GM06990 (cell line): ENCODE results near the gene NAV2.

Experiments used
- DNase-seq: peaks from one replicate; pipeline ENCODE4 v3.0.0-alpha.2; 2011; ENCODE audit not compliant: insufficient read length; ENCODE audit errors: extremely low read depth
- H3K27me3 ChIP-seq: replicated peaks from 2 replicates; pipeline ENCODE4 v1.6.0; 2011; ENCODE audit warnings: low read length; ENCODE audit not compliant: control insufficient read depth, insufficient read depth
- H3K36me3 ChIP-seq: 2 replicates; pipeline ENCODE4 v1.5.1; 2011; ENCODE audit warnings: low read length; ENCODE audit not compliant: control insufficient read depth, insufficient read depth
- H3K4me3 ChIP-seq: replicated peaks from 2 replicates; pipeline ENCODE4 v1.5.1; 2011; ENCODE audit warnings: low read depth, mild to moderate bottlenecking, control low read depth, low read length
- TF ChIP-seq, protein P1 (sequence below): IDR thresholded peaks from 2 replicates; pipeline ENCODE4 v1.5.1; 2011; ENCODE audit warnings: low read length, control low read depth, mild to moderate bottlenecking, inconsistent platforms; ENCODE audit not compliant: insufficient read depth, poor library complexity, severe bottlenecking

NAV2 gene

DNA sequence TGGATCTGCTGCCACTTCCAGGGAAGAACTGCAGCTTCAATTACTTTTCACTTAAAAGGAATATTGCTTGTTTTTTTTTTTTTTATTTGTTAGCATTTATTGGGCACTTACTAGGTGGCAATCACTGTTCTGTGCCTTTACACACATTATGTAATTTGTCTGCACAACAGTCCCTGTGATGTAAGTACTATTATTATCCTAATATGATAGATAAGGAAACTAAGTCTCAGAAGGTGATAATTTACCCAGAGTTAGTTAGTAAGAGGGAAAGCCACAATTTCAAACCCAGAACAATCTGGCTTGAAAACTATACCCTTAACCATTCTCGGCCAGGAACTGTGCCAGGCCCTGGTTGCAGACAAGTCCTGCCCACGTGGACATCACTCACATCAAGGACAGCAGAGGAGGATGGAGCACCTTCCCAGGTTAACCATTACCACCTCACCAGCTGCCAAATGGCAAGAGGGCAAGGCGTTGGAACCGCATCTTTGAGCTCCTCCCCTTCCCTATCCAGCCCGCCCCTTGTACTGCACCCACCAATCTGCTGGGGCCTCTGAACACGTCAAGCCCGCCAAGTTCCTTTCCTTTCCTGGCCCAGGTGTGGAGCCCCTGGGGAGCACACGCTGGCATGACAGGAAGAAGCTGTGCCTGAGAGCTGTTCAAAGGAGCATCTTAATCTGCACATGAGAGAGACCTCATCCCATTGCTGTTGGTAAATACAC, 78.4 kb downstream of the NAV2 start:
- no peaks in the 10 kb centered on the region for H3K36me3 ChIP-seq
- H3K27me3 ChIP-seq: no peaks in the 10 kb centered on the region

DNA sequence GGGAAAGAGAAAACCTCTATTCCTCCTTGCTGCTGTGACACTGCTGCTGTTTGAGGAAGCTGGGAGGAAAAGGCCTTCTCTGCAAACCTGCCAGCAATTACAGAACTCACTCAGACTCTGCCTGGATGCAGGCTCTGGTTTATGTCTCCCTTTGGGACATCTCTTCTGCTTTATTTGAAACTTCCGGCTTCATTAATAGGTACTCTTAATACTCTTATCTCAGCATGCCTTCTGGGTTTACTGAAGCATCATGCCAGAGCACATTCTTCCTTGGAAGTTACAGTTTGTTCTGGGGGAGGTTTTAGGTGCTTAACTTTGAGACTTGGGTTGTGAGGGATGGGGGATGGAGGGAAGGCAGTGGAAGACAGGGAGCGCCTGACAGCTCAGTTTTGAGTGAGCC, 79.9 kb downstream of the NAV2 start:
- Histone ChIP-seq H3K36me3 (no peaks in the 10 kb centered on the region), H3K27me3 (no peaks in the 10 kb centered on the region), H3K4me3 (no peak overlapping the region)
- TF ChIP-seq, protein P1, sequence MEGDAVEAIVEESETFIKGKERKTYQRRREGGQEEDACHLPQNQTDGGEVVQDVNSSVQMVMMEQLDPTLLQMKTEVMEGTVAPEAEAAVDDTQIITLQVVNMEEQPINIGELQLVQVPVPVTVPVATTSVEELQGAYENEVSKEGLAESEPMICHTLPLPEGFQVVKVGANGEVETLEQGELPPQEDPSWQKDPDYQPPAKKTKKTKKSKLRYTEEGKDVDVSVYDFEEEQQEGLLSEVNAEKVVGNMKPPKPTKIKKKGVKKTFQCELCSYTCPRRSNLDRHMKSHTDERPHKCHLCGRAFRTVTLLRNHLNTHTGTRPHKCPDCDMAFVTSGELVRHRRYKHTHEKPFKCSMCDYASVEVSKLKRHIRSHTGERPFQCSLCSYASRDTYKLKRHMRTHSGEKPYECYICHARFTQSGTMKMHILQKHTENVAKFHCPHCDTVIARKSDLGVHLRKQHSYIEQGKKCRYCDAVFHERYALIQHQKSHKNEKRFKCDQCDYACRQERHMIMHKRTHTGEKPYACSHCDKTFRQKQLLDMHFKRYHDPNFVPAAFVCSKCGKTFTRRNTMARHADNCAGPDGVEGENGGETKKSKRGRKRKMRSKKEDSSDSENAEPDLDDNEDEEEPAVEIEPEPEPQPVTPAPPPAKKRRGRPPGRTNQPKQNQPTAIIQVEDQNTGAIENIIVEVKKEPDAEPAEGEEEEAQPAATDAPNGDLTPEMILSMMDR: no peak
- DNase-seq: no peak

More for the DNA sequence above, 78.4 kb downstream of the NAV2 start:
- DNase-seq: peak; percentile 32
- TF ChIP-seq, protein P1: no peak
- no peak overlapping the region for H3K4me3 ChIP-seq

DNA sequence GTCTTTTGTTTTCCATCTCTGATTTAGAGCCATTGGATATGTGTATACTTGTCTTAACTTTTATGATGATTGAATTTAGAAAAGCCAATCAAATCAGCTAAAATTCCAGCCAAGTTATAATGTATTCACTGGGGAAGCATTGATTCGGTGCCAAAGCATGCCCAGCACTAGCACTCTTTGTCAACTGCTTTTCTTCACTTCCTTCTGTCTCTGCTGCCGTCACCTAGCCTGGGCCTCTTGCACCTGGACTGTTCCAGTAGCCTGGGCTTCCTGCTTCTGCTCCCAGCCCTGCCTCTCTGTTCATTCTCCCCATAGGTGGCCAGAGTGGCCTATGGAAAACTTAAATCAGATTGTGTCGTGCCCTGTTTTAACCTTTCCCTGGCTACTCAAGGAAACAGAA, 80.7 kb downstream of the NAV2 start:
- no peak for DNase-seq
- Histone ChIP-seq H3K36me3 (no peaks in the 10 kb centered on the region), H3K4me3 (no peak overlapping the region), H3K27me3 (no peaks in the 10 kb centered on the region)
- TF ChIP-seq, protein P1: no peak

DNA sequence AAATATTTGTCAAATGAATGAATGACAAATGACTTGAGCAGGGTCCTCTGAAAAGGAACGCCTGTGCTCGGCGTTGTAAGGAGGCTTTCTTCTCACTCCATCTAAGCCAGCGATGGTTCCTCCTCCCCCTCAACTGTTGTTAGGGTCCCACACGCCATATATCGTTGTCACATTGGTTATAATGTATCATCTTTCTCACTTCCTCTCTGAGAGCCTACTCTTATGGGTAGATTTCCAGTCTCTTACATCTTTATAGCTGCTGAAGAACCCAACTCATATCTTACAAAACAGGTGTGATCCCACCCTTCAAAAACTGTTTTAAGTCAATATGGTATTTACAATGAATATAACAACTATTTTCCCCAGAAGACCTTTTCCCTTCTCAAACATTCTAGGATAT, 81.5 kb downstream of the NAV2 start:
- no peak overlapping the region for H3K4me3 ChIP-seq
- TF ChIP-seq, protein P1: no peak
- H3K36me3 ChIP-seq: no peaks in the 10 kb centered on the region
- H3K27me3 ChIP-seq: no peaks in the 10 kb centered on the region
- no peak for DNase-seq

DNA sequence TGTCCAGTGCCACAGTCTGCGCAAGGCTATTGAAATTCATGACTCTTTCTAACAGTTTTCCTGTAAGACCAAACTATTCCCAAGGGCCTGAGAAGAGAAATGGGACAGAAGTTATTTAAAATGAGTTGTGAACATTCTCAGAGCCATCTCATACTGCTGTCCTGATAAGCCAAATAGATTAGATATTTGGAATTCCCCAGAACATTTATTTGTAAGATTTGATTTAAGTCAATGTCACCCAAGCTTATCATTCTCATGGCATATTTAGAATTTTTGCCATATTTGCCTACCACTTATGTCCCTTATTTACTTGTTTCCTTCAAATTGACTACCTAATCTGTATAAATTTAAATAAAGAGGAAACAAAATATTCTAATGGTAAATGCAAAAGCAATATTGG, 82.4 kb downstream of the NAV2 start:
- Histone ChIP-seq H3K27me3 (no peaks in the 10 kb centered on the region), H3K36me3 (no peaks in the 10 kb centered on the region)

More for the DNA sequence above, 82.4 kb downstream of the NAV2 start:
- DNase-seq: no peak
- H3K4me3 ChIP-seq: no peak overlapping the region
- TF ChIP-seq, protein P1: no peak
